ENCODE measurements around the gene QSOX2. TPM values are rescaled to one million over a fixed set of nuclear protein-coding genes. Genes with fewer than 3 reads are reported as not detected.
A peak's percentile ranks its signal among the peaks of the same experiment; 100 is the strongest.

The QSOX2 gene
- total and polyA plus RNA-seq, 2 experiments from 2014 or later, result 9.2 to 29.2 TPM

DNA sequence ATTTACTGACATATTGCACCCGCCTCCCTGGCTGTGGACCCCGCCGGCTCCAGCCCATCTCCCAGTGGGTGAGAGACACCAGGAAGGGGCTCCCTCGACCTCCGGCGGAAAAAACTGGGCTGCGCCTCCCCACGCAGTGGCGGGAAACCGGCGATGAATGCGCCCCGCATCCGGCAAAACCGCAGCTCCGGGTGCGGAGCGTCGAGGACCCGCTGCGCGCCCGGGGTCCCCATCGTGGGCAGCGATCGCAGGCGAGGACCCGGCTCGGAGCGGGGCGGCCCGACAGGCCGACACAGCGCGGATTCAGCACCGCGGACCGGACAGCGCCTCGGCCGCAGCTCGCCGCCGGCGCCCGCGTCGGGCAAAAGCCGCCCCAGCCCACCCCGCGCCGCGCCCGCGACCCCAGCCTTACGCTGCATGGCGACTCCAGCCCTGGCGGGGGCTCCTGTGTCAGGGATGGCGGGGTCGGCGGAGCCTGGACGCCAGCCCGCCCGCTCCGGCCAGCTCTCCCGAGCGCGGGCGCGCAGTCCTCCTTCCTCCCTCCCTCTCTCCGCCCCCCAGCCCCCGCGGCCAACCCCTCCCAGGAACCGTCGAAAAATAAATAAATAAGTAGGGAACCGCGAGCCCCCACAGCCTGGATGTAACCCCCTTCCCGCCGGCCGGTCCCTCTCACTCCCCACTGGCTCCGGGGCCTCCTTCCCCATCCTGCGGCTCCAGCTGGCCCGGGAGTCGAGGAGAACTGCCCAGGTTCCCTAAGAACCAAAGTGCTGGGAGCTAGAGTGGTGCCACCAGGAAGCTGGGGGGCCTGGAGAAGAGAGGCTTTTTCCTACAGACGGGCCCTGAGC is 43.8 kb downstream of the QSOX2 start:
- Mint-ChIP-seq H3K4me3 (no peak overlapping the region), H3K4me1 (peaks cover 10% of the 10 kb centered on the region), H3K36me3 (ENCODE audit: low read depth) (peaks cover 3% of the 10 kb centered on the region; the same call in 1 of the 3 replicates), H3K27me3 (ENCODE audit: insufficient read depth, low read depth, poor library complexity) (peaks cover 86% of the 10 kb centered on the region), H3K9me3 (no peaks in the 10 kb centered on the region), H3K27ac (no peak overlapping the region)
- peaks cover 8% of the 10 kb centered on the region for H3K4me1 ChIP-seq (ENCODE audit: insufficient read depth)
- no peaks in the 10 kb centered on the region for H3K36me3 ChIP-seq (ENCODE audit: insufficient read depth)
- no peak overlapping the region for H3K27ac ChIP-seq (ENCODE audit: low read depth)
- peak; percentile 13 for ATAC-seq
- H3K9me2 ChIP-seq (ENCODE audit: insufficient read depth), result no peaks in the 10 kb centered on the region
- H4K20me1 ChIP-seq (replicated peaks; ENCODE audit: insufficient read depth), result peaks cover 17% of the 10 kb centered on the region
- H2AFZ ChIP-seq, result no peak overlapping the region
- TF ChIP-seq EZH2 (IDR thresholded peaks at IDR 0.05; ENCODE audit: low read depth, unreplicated experiment) (peak; percentile 69), POLR2AphosphoS5 (IDR thresholded peaks at IDR 0.05; ENCODE audit: low read depth) (no peak)
- TF ChIP-seq, protein P1, sequence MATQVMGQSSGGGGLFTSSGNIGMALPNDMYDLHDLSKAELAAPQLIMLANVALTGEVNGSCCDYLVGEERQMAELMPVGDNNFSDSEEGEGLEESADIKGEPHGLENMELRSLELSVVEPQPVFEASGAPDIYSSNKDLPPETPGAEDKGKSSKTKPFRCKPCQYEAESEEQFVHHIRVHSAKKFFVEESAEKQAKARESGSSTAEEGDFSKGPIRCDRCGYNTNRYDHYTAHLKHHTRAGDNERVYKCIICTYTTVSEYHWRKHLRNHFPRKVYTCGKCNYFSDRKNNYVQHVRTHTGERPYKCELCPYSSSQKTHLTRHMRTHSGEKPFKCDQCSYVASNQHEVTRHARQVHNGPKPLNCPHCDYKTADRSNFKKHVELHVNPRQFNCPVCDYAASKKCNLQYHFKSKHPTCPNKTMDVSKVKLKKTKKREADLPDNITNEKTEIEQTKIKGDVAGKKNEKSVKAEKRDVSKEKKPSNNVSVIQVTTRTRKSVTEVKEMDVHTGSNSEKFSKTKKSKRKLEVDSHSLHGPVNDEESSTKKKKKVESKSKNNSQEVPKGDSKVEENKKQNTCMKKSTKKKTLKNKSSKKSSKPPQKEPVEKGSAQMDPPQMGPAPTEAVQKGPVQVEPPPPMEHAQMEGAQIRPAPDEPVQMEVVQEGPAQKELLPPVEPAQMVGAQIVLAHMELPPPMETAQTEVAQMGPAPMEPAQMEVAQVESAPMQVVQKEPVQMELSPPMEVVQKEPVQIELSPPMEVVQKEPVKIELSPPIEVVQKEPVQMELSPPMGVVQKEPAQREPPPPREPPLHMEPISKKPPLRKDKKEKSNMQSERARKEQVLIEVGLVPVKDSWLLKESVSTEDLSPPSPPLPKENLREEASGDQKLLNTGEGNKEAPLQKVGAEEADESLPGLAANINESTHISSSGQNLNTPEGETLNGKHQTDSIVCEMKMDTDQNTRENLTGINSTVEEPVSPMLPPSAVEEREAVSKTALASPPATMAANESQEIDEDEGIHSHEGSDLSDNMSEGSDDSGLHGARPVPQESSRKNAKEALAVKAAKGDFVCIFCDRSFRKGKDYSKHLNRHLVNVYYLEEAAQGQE (IDR thresholded peaks at IDR 0.05; ENCODE audit: unreplicated experiment), result peak; percentile 77
- H3K4me2 ChIP-seq, result peak overlapping the region; percentile 51; the same call in 1 of the 2 replicates
- peak; percentile 78 for DNase-seq (ENCODE audit: low spot score)
- H3F3A ChIP-seq (replicated peaks; ENCODE audit: low read depth), result peaks cover 2% of the 10 kb centered on the region; the same call in 1 of the 2 replicates
- H3K27me3 ChIP-seq (ENCODE audit: insufficient read depth), result peaks cover 94% of the 10 kb centered on the region
- no peaks in the 10 kb centered on the region for H3K79me2 ChIP-seq (replicated peaks; ENCODE audit: insufficient read depth)
- H3K4me3 ChIP-seq, result peak overlapping the region; percentile 34; the same call in 1 of the 2 replicates

DNA sequence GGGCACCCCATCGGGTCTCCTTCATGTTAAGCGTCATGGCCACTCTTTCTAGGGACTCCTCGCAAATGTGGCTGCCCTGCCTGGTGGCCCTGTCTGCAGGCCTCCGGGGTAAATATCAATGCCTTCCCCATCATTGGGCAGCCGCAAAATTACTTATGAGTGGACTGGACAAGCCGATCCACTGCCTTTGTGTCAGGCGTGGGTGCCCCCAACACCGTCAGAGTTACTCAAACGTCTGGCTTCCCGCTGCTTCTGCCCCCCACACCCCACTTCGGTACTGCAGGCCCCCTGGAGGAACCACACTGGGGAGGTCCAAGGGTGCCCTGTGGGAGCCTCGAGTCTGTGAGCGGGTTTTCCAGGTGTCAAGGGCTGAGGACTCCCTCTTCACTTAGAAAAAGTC is 44.4 kb downstream of the QSOX2 start:
- ATAC-seq (no peak), DNase-seq (ENCODE audit: low spot score) (no peak)
- Mint-ChIP-seq H3K27ac (no peak overlapping the region), H3K36me3 (ENCODE audit: low read depth) (peaks cover 3% of the 10 kb centered on the region; the same call in 1 of the 3 replicates), H3K4me1 (peaks cover 16% of the 10 kb centered on the region), H3K9me3 (no peaks in the 10 kb centered on the region), H3K27me3 (ENCODE audit: insufficient read depth, low read depth, poor library complexity) (peaks cover 87% of the 10 kb centered on the region), H3K4me3 (no peak overlapping the region)
- Histone ChIP-seq H3F3A (replicated peaks; ENCODE audit: low read depth) (peaks cover 2% of the 10 kb centered on the region; the same call in 1 of the 2 replicates), H3K9me2 (ENCODE audit: insufficient read depth) (no peaks in the 10 kb centered on the region), H3K4me1 (ENCODE audit: insufficient read depth) (peaks cover 14% of the 10 kb centered on the region), H3K4me2 (no peak overlapping the region), H3K27me3 (ENCODE audit: insufficient read depth) (peaks cover 99% of the 10 kb centered on the region), H3K36me3 (ENCODE audit: insufficient read depth) (no peaks in the 10 kb centered on the region), H4K20me1 (replicated peaks; ENCODE audit: insufficient read depth) (peaks cover 12% of the 10 kb centered on the region), H3K27ac (ENCODE audit: low read depth) (no peak overlapping the region), H2AFZ (no peak overlapping the region), H3K79me2 (replicated peaks; ENCODE audit: insufficient read depth) (no peaks in the 10 kb centered on the region), H3K4me3 (no peak overlapping the region)
- no peak for TF ChIP-seq POLR2AphosphoS5 (IDR thresholded peaks at IDR 0.05; ENCODE audit: low read depth)
- no peak for TF ChIP-seq CREB1 (CRISPR knock-in tag; IDR thresholded peaks at IDR 0.05; ENCODE audit: low read depth)
- peak; percentile 43 for TF ChIP-seq EZH2 (IDR thresholded peaks at IDR 0.05; ENCODE audit: low read depth, unreplicated experiment)

- H3K27ac ChIP-seq (ENCODE audit: low read depth), result no peak overlapping the region
- no peak overlapping the region for H3K27ac Mint-ChIP-seq
- H4K20me1 ChIP-seq (replicated peaks; ENCODE audit: insufficient read depth), result peaks cover 6% of the 10 kb centered on the region
- H3K27me3 Mint-ChIP-seq (ENCODE audit: insufficient read depth, low read depth, poor library complexity), result peaks cover 87% of the 10 kb centered on the region
- H3K79me2 ChIP-seq (replicated peaks; ENCODE audit: insufficient read depth), result no peaks in the 10 kb centered on the region
- no peak overlapping the region for H3K4me3 Mint-ChIP-seq
- no peaks in the 10 kb centered on the region for H3K36me3 ChIP-seq (ENCODE audit: insufficient read depth)
- no peak for ATAC-seq
- peaks cover 17% of the 10 kb centered on the region for H3K4me1 ChIP-seq (ENCODE audit: insufficient read depth)
- peak; percentile 8 for DNase-seq (ENCODE audit: low spot score)
- peaks cover 18% of the 10 kb centered on the region for H3K4me1 Mint-ChIP-seq
- no peak overlapping the region for H2AFZ ChIP-seq
- H3K27me3 ChIP-seq (ENCODE audit: insufficient read depth), result peaks cover 99% of the 10 kb centered on the region
- no peak overlapping the region for H3K4me2 ChIP-seq
- no peaks in the 10 kb centered on the region for H3K9me3 Mint-ChIP-seq
- TF ChIP-seq CTCF (conservative IDR thresholded peaks at IDR 0.05; ENCODE audit: low read depth in 2 of 2), result no peak
- no peak for TF ChIP-seq CREB1 (CRISPR knock-in tag; IDR thresholded peaks at IDR 0.05; ENCODE audit: low read depth)
- TF ChIP-seq, protein P1 (IDR thresholded peaks at IDR 0.05; ENCODE audit: unreplicated experiment), result peak; percentile 26
- no peak overlapping the region for H3K4me3 ChIP-seq
- no peaks in the 10 kb centered on the region for H3K9me2 ChIP-seq (ENCODE audit: insufficient read depth)
- no peaks in the 10 kb centered on the region for H3K36me3 Mint-ChIP-seq (ENCODE audit: low read depth)
- peaks cover 1% of the 10 kb centered on the region; the same call in 1 of the 2 replicates for H3F3A ChIP-seq (replicated peaks; ENCODE audit: low read depth)
Measured at GRCh38 chr9:136200424-136200823, 45.2 kb downstream of the QSOX2 start.
